Fibroblast of the aortic adventitia (primary cell): ENCODE data around the gene MUC2. TPM values are rescaled to one million over a fixed set of nuclear protein-coding genes. Genes with fewer than 3 reads are reported as not detected.

Experiments
- DNase-seq: peaks from one replicate; pipeline ENCODE4 v3.0.0-alpha.2; 2010; ENCODE audit warnings: low read depth
- H3K4me3 ChIP-seq: 2 replicates; pipeline ENCODE4 v1.5.1; 2011; ENCODE audit warnings: low read depth, mild to moderate bottlenecking, control low read depth, low read length, moderate library complexity
- CTCF ChIP-seq: IDR thresholded peaks from 2 replicates; pipeline ENCODE4 v1.5.1; 2011; ENCODE audit warnings: mild to moderate bottlenecking, low read length, control low read depth, inconsistent platforms; ENCODE audit not compliant: insufficient read depth
- total RNA-seq: library from RNA; depleted of rRNA; stranded (reverse); fragments of >200 nt; gene quantifications from 2 replicates; pipeline ENCODE4 v1.2.3, GENCODE V29; 2012; ENCODE audit warnings: low replicate concordance

Gene MUC2
- total RNA-seq, 1 donor, result not detected

GRCh38 chr11:1064167-1064566 is 10.5 kb upstream of the MUC2 start:
- no peak for TF ChIP-seq CTCF
- peak; percentile 38 for DNase-seq
- no peak overlapping the region for H3K4me3 ChIP-seq

DNA sequence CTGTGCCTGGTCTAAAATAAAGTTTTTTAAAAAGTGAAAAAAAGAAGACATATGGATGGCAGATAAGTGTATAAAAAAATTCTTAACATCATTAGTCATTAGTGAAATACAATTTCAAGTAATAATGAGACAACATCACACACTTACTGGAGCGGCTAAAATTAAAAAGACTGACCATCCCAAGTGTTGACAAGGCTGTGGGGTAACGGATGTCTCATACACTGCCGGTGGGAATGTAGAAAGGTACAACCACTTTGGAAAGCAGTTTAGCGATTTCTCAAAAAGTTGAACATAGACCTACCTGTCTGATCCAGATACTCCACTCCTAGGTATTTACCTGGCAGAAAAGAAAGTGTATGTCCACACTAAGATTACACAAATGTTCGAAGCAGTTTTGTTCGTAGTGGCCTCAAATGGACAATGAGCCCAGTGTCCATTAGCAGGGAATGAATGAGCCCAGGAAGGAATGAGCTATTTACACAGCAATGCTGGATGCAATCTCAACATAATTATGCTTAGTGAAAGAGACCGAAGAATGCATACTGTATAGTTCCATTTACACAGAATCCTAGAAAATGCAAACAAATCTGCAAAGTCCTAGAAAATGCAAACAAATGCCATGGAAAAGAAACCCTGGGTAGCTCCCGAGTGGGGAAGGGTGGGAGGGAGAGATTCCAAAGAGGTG is 6.7 kb upstream of the MUC2 start:
- H3K4me3 ChIP-seq, result no peak overlapping the region
- no peak for TF ChIP-seq CTCF
- DNase-seq, result no peak

- H3K4me3 ChIP-seq, result no peak overlapping the region
- TF ChIP-seq CTCF, result no peak
- no peak for DNase-seq
Observed at GRCh38 chr11:1069740-1070139, 4.9 kb upstream of the MUC2 start.

- DNase-seq, result no peak
- no peak overlapping the region for H3K4me3 ChIP-seq
- TF ChIP-seq CTCF, result no peak
Observed at GRCh38 chr11:1070594-1071462, 3.8 kb upstream of the MUC2 start.

- no peak for DNase-seq
- TF ChIP-seq CTCF, result no peak
- no peak overlapping the region for H3K4me3 ChIP-seq
Observed at GRCh38 chr11:1071571-1072115, 3.0 kb upstream of the MUC2 start.

- H3K4me3 ChIP-seq, result no peak overlapping the region
- no peak for TF ChIP-seq CTCF
- peak; percentile 19 for DNase-seq
Observed at GRCh38 chr11:1072116-1072820, 2.4 kb upstream of the MUC2 start.
